SK-N-SH treated with all-trans-retinoic acid at 6 μM for 48 hours (cell line): ENCODE measurements around the gene CHRNE.

Experiments
- ATAC-seq: fragments of 200-7000 bp; cut with Tn5 transposase; 3 replicates; pipeline ENCODE4 v1.9.1; 2020; ENCODE audit warnings: mild to moderate bottlenecking, moderate library complexity
- ARNTL ChIP-seq: fragments of 450-650 bp; formaldehyde crosslinking; IDR thresholded peaks from 2 replicates; pipeline ENCODE4 v1.5.0; 2020; ENCODE audit warnings: low read depth, mild to moderate bottlenecking, moderate library complexity, borderline replicate concordance
- BACH2 ChIP-seq: fragments of 250-450 bp; sonication (Bioruptor Pico); IDR thresholded peaks from 2 replicates; pipeline ENCODE4 v1.9.0; 2021; ENCODE audit warnings: mild to moderate bottlenecking, borderline replicate concordance
- CSDC2 ChIP-seq: fragments of 250-450 bp; sonication (Bioruptor Pico); IDR thresholded peaks from 2 replicates; pipeline ENCODE4 v1.5.0; 2020; ENCODE audit warnings: mild to moderate bottlenecking, moderate library complexity
- CSRNP3 ChIP-seq: fragments of 250-450 bp; sonication (Bioruptor Pico); IDR thresholded peaks from 2 replicates; pipeline ENCODE4 v1.5.1; 2021; ENCODE audit warnings: mild to moderate bottlenecking, moderate library complexity
- GLIS3 ChIP-seq: fragments of 250-450 bp; sonication (Bioruptor Pico); IDR thresholded peaks from 2 replicates; pipeline ENCODE4 v1.5.0; 2020; ENCODE audit warnings: mild to moderate bottlenecking, moderate library complexity
- ISL1 ChIP-seq: fragments of 250-450 bp; sonication (Bioruptor Pico); IDR thresholded peaks from 2 replicates; pipeline ENCODE4 v2.1.2; 2022; ENCODE audit warnings: mild to moderate bottlenecking, moderate library complexity
- OSR1 ChIP-seq: fragments of 250-450 bp; sonication (Bioruptor Pico); IDR thresholded peaks from 2 replicates; pipeline ENCODE4 v1.8.0; 2022; ENCODE audit warnings: moderate library complexity, mild to moderate bottlenecking, inconsistent platforms
- PPARA ChIP-seq: fragments of 250-450 bp; sonication (Bioruptor Pico); IDR thresholded peaks from 2 replicates; pipeline ENCODE4 v1.5.0; 2020; ENCODE audit warnings: mild to moderate bottlenecking, borderline replicate concordance
- RARB ChIP-seq: fragments of 250-450 bp; sonication (Bioruptor Pico); IDR thresholded peaks from 2 replicates; pipeline ENCODE4 v1.8.0; 2021; ENCODE audit warnings: mild to moderate bottlenecking, moderate library complexity
- SNAI2 ChIP-seq: fragments of 250-450 bp; sonication (Bioruptor Pico); IDR thresholded peaks from 2 replicates; pipeline ENCODE4 v1.5.0; 2020; ENCODE audit warnings: mild to moderate bottlenecking, moderate library complexity
- TCF4 ChIP-seq: fragments of 250-450 bp; sonication (Bioruptor Pico); IDR thresholded peaks from 2 replicates; pipeline ENCODE4 v1.8.0; 2021; ENCODE audit warnings: mild to moderate bottlenecking, moderate library complexity, borderline replicate concordance
- TOX ChIP-seq: fragments of 250-450 bp; sonication (Bioruptor Pico); IDR thresholded peaks from 2 replicates; pipeline ENCODE4 v1.8.0; 2021; ENCODE audit warnings: mild to moderate bottlenecking, moderate library complexity, borderline replicate concordance
- TSHZ2 ChIP-seq: fragments of 250-450 bp; sonication (Bioruptor Pico); IDR thresholded peaks from 2 replicates; pipeline ENCODE4 v1.5.0; 2020; ENCODE audit warnings: mild to moderate bottlenecking, moderate library complexity
- ZC3H10 ChIP-seq: fragments of 250-450 bp; sonication (Bioruptor Pico); IDR thresholded peaks from 2 replicates; pipeline ENCODE4 v1.5.1; 2021; ENCODE audit warnings: mild to moderate bottlenecking, moderate library complexity
- ZFP3 ChIP-seq: fragments of 250-450 bp; sonication (Bioruptor Pico); IDR thresholded peaks from 2 replicates; pipeline ENCODE4 v1.5.0; 2020; ENCODE audit warnings: mild to moderate bottlenecking, moderate library complexity
- ZFP30 ChIP-seq: fragments of 450-650 bp; formaldehyde crosslinking; IDR thresholded peaks from 2 replicates; pipeline ENCODE4 v1.5.0; 2022; ENCODE audit warnings: mild to moderate bottlenecking, moderate library complexity
- ZNF565 ChIP-seq: fragments of 450-650 bp; formaldehyde crosslinking; conservative IDR thresholded peaks from 2 replicates; pipeline ENCODE4 v1.5.0; 2020; ENCODE audit warnings: low read depth, mild to moderate bottlenecking, moderate library complexity
- ZNF70 ChIP-seq: fragments of 450-650 bp; formaldehyde crosslinking; IDR thresholded peaks from 2 replicates; pipeline ENCODE4 v1.5.0; 2020; ENCODE audit warnings: mild to moderate bottlenecking, moderate library complexity
- ZNF8 ChIP-seq: fragments of 450-650 bp; formaldehyde crosslinking; IDR thresholded peaks from 2 replicates; pipeline ENCODE4 v1.5.0; 2020; ENCODE audit warnings: mild to moderate bottlenecking, moderate library complexity
- TF ChIP-seq, protein P1 (sequence below): fragments of 250-450 bp; sonication (Bioruptor Pico); IDR thresholded peaks from 2 replicates; pipeline ENCODE4 v1.8.0; 2021; ENCODE audit warnings: low read depth, mild to moderate bottlenecking, moderate library complexity, borderline replicate concordance
- TF ChIP-seq, protein P2 (sequence below): fragments of 250-450 bp; sonication (Bioruptor Pico); IDR thresholded peaks from 2 replicates; pipeline ENCODE4 v1.8.0; 2020; ENCODE audit warnings: mild to moderate bottlenecking, moderate library complexity, borderline replicate concordance

The CHRNE gene

GRCh38 chr17:4895657-4896331 lies 7.1 kb downstream of the CHRNE start:
- no peak for ATAC-seq
- TF ChIP-seq ZNF8 (no peak), TCF4 (no peak), SNAI2 (CRISPR knock-in tag) (no peak), ZFP30 (CRISPR knock-in tag) (no peak), TOX (CRISPR knock-in tag) (no peak), OSR1 (no peak), ZNF70 (CRISPR knock-in tag) (no peak)
- TF ChIP-seq, protein P1, sequence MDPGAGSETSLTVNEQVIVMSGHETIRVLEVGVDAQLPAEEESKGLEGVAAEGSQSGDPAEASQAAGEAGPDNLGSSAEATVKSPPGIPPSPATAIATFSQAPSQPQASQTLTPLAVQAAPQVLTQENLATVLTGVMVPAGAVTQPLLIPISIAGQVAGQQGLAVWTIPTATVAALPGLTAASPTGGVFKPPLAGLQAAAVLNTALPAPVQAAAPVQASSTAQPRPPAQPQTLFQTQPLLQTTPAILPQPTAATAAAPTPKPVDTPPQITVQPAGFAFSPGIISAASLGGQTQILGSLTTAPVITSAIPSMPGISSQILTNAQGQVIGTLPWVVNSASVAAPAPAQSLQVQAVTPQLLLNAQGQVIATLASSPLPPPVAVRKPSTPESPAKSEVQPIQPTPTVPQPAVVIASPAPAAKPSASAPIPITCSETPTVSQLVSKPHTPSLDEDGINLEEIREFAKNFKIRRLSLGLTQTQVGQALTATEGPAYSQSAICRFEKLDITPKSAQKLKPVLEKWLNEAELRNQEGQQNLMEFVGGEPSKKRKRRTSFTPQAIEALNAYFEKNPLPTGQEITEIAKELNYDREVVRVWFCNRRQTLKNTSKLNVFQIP (CRISPR knock-in tag): no peak
- TF ChIP-seq, protein P2, sequence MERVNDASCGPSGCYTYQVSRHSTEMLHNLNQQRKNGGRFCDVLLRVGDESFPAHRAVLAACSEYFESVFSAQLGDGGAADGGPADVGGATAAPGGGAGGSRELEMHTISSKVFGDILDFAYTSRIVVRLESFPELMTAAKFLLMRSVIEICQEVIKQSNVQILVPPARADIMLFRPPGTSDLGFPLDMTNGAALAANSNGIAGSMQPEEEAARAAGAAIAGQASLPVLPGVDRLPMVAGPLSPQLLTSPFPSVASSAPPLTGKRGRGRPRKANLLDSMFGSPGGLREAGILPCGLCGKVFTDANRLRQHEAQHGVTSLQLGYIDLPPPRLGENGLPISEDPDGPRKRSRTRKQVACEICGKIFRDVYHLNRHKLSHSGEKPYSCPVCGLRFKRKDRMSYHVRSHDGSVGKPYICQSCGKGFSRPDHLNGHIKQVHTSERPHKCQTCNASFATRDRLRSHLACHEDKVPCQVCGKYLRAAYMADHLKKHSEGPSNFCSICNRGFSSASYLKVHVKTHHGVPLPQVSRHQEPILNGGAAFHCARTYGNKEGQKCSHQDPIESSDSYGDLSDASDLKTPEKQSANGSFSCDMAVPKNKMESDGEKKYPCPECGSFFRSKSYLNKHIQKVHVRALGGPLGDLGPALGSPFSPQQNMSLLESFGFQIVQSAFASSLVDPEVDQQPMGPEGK (CRISPR knock-in tag): no peak

- ATAC-seq: no peak
- no peak for TF ChIP-seq ZNF565 (CRISPR knock-in tag)
- no peak for TF ChIP-seq ZNF8
- TF ChIP-seq ZC3H10 (CRISPR knock-in tag): no peak
- no peak for TF ChIP-seq CSRNP3 (CRISPR knock-in tag)
- TF ChIP-seq CSDC2 (CRISPR knock-in tag): no peak
- TF ChIP-seq RARB: no peak
- no peak for TF ChIP-seq ZFP3 (CRISPR knock-in tag)
- TF ChIP-seq, protein P1 (CRISPR knock-in tag): no peak
- no peak for TF ChIP-seq BACH2
- no peak for TF ChIP-seq ZNF70 (CRISPR knock-in tag)
- no peak for TF ChIP-seq TSHZ2
- TF ChIP-seq OSR1: no peak
- no peak for TF ChIP-seq ARNTL (CRISPR knock-in tag)
- no peak for TF ChIP-seq GLIS3 (CRISPR knock-in tag)
- no peak for TF ChIP-seq SNAI2 (CRISPR knock-in tag)
These were observed 7.8 kb downstream of the CHRNE start for GRCh38 chr17:4895121-4895520.

DNA sequence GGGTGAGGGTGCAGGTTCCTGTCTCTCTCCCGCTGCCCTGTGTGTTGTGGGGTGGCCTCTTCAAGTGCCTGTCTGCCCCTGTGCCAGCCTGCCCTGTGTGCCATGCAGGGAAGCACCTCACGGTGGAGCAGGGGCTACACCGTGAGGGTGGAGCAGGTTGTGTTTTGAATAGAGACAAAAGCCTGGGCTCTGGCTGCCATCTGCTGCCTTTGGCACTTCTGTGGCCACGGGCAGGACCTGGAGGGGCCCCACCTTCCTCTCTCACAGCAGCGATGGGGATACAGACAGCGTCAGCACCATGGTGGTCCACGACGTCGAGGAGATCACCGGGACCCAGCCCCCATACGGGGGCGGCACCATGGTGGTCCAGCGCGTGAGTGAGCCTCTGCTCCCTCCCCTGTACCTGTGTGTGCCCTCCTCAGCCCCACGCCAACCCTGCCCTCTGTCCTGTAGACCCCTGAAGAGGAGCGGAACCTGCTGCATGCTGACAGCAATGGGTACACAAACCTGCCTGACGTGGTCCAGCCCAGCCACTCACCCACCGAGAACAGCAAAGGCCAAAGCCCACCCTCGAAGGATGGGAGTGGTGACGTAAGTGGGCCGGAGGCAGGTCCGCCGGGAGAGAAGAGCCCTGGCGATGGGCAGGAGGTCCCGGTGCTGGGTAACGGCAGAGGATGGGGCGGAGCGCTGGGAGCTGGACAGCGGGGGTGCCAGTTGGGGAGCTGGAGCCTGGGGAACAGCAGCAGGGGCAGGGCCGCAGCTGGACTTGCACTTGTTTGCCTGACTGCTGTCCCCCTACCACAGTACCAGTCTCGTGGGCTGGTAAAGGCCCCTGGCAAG lies 9.0 kb downstream of the CHRNE start:
- TF ChIP-seq CSDC2 (CRISPR knock-in tag) (no peak), ISL1 (CRISPR knock-in tag) (no peak), ZNF8 (no peak), PPARA (CRISPR knock-in tag) (no peak), ZNF565 (CRISPR knock-in tag) (no peak), BACH2 (no peak)
- ATAC-seq: no peak
